Skin epidermis (tissue), 12 donors: Measurements from ENCODE around the gene LITAFD.
A peak's percentile ranks its signal among the peaks of the same experiment; 100 is the strongest.
"Not testable (repeated sequence)": the region's sequence is repeated elsewhere in the genome, so short reads cannot be mapped to it uniquely, and the experiment has no call there.

Source experiments
- H3K27ac ChIP-seq, 21 experiments: fragments of 200-600 bp; sonication (generic) in 11 of 21; one replicate each; pipeline ENCODE4 v1.5.0; 2020; ENCODE audit warnings: mild to moderate bottlenecking in 3 of 21, inconsistent platforms in 2 of 21, moderate library complexity in 2 of 21
- H3K4me3 ChIP-seq, 7 experiments: fragments of 200-600 bp; sonication (generic) in 2 of 7; one replicate each; pipeline ENCODE4 v1.5.0; 2020; ENCODE audit warnings: inconsistent platforms in 2 of 7, mild to moderate bottlenecking in 2 of 7, moderate library complexity in 1 of 7

Gene LITAFD

GRCh38 chr16:8882041-8882617 lies at the start of gene LITAFD:
LITAFD (plus strand) TSS chr16:8882351; CDS start chr16:8884356, 2,005 bp downstream.
- no peak within 1 kb of the TSS for H3K27ac ChIP-seq
- H3K4me3 ChIP-seq = no peak within 1 kb of the TSS

GRCh38 chr16:8832717-8833105 lies 49.4 kb upstream of the LITAFD start:
- Histone ChIP-seq H3K4me3 (no peak overlapping the region), H3K27ac (no peak overlapping the region)

GRCh38 chr16:8836797-8837196 lies 45.4 kb upstream of the LITAFD start:
- H3K4me3 ChIP-seq, H3K27ac ChIP-seq: not testable (repeated sequence)

DNA sequence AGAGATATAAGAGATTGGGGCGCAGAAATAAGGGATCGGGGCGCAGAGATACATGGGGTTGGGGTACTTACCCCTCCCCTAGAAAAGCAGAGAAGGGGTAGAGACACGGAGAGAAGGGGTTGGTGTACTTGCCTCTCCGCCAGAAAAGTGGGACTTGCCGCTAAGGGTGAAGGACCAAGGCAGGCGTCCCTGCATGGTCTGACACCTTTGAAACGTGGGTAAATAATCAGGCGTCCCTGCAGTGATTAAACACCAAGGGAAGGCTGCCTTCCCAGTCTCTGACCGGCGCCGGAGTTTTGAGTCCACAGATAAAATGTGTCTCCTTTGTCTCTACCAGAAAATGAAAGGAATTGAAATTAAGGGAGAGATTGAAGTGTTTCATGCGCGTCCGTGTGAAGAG lies 44.6 kb upstream of the LITAFD start:
- H3K4me3 ChIP-seq, H3K27ac ChIP-seq: not testable (repeated sequence)

DNA sequence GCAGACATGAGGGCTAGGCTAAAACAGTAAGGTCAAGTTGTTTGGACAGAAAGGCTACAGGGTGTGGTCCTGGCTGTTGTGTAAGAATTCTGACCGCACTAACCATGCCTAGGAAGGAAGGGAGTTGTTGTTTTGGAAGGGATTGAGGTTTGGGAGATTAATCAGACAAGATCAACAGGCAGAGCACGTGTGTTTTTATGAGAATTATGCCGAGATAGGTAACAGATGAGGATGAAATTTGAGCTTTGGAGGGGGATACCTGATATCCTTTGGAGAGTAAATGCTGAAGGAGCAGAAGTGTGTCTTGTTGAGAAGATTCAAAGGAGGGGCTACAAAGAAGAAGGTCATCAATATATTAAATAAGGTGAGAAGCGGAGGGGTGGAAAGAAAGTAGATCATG lies 40.1 kb upstream of the LITAFD start:
- H3K4me3 ChIP-seq = not testable (repeated sequence)
- H3K27ac ChIP-seq = peak overlapping the region in 1 of 21 experiments; percentile 43

DNA sequence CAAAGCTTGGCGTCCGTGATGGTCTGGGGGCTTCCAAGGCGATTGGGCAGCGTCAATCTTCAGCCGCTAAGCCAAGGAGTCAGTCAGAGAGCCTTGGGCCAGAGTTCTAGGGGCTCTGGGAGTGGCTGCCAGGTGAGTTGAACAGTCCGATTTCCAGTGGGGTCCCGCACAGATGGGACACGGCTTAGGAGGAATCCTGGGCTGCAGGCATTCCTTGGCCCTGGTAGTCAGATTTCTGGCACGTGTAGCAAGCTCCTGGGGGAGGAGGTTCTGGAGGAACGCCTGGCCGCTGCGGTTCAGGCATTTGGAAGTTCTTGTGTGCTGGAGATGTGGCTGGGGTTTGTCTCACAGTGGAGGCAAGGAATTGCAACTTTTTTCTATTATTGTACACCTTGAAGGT lies 38.9 kb upstream of the LITAFD start:
- not testable (repeated sequence) for H3K4me3 ChIP-seq, H3K27ac ChIP-seq

DNA sequence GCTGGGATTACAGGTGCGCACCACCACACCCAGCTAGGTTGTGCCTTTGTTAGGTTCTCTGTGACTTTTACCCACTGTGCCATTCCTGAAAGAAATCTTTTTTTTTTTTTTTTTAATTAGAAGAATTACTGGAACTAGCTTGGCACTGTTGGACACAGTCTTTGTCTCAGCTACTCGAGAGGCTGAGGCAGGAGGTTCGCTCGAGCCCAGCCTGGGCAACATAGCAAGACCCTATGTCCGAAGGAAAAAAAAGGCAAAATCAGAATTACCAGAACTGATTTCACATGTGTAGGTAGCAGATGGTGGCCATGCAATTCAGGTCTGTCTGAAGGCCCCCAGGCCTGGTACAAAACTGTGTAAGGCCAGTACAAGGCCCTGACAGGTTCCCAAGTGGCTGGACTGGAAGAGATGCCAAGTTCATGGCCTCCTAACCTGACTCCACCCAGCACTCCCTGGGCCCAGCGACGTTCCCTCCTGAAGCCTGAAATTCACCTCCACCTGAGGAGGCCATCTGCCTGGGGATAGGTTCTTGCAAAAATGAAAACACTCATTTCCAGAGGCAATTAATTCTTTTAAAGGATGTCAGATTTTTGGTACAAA lies 36.4 kb upstream of the LITAFD start:
- no peak overlapping the region for H3K4me3 ChIP-seq
- no peak overlapping the region for H3K27ac ChIP-seq

GRCh38 chr16:8846401-8846932 lies 35.7 kb upstream of the LITAFD start:
- H3K4me3 ChIP-seq = no peak overlapping the region
- no peak overlapping the region for H3K27ac ChIP-seq

- no peak overlapping the region for H3K27ac ChIP-seq
Measured at GRCh38 chr16:8847145-8847544, 35.0 kb upstream of the LITAFD start.

DNA sequence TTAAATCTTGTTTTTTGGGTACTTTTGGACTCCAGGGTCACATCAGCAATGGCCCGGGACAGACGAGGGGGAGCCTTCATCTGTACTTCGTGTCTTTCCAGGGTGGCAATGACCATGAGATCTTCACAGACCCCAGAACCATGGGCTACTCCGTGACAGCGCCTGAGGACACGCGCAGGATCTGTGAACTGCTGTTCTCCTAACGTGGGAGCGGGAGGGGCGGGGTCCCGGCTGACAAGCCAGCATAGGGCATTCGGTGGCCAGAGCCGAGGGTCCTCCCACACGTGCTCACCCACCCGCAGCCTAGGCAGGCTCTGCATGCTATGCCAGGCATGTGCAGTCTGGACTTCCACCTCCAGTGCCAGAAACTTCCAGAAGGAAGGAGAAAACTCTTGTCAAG lies 34.5 kb upstream of the LITAFD start:
- Histone ChIP-seq H3K27ac (no peak overlapping the region), H3K4me3 (no peak overlapping the region)

More at GRCh38 chr16:8847145-8847544, 35.0 kb upstream of the LITAFD start:
- H3K4me3 ChIP-seq = no peak overlapping the region

- peak overlapping the region in 5 of 21 experiments; percentile 2 to 31 (median 21) for H3K27ac ChIP-seq
- H3K4me3 ChIP-seq = no peak overlapping the region
Measured at GRCh38 chr16:8848231-8848938, 33.8 kb upstream of the LITAFD start.

- no peak overlapping the region for H3K4me3 ChIP-seq
- peak overlapping the region in 6 of 21 experiments; percentile 8 to 31 (median 14) for H3K27ac ChIP-seq
Measured at GRCh38 chr16:8848939-8849391, 33.2 kb upstream of the LITAFD start.

- H3K27ac ChIP-seq = peak overlapping the region in 10 of 21 experiments; percentile 8 to 77 (median 56)
- no peak overlapping the region for H3K4me3 ChIP-seq
Measured at GRCh38 chr16:8849411-8850011, 32.6 kb upstream of the LITAFD start.

- Histone ChIP-seq H3K27ac (peak overlapping the region in 16 of 21 experiments; percentile 8 to 77 (median 54)), H3K4me3 (no peak overlapping the region)
Measured at GRCh38 chr16:8850279-8850885, 31.8 kb upstream of the LITAFD start.

- Histone ChIP-seq H3K27ac (peak overlapping the region in 6 of 21 experiments; percentile 5 to 24 (median 13)), H3K4me3 (no peak overlapping the region)
Measured at GRCh38 chr16:8851761-8852403, 30.3 kb upstream of the LITAFD start.

- H3K4me3 ChIP-seq = no peak overlapping the region
- peak overlapping the region in 7 of 21 experiments; percentile 5 to 59 (median 44) for H3K27ac ChIP-seq
Measured at GRCh38 chr16:8852534-8852933, 29.6 kb upstream of the LITAFD start.

DNA sequence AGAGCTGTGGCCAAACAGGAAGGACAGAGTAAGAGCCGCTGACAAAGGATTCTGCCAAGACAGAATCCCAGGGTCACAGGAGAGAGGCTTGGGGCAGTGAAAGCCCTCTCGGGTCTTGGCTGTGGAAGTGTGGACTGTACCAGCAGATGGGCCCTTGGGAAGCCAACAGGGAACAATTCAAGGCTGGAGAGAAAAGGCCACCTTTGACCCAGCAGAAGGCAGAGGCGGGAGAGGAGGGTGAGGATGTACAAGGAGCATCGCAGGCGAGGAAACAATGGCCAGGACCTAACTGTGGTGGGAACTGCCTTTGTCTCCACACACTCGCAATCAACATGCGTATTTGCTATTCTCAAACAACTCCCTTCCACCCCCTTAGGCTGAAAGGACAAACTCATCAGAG lies 29.0 kb upstream of the LITAFD start:
- H3K4me3 ChIP-seq = no peak overlapping the region
- H3K27ac ChIP-seq = peak overlapping the region in 6 of 21 experiments; percentile 9 to 59 (median 38)

- H3K4me3 ChIP-seq = no peak overlapping the region
- peak overlapping the region in 3 of 21 experiments; percentile 8 to 59 (median 19) for H3K27ac ChIP-seq
Measured at GRCh38 chr16:8853611-8854010, 28.5 kb upstream of the LITAFD start.

DNA sequence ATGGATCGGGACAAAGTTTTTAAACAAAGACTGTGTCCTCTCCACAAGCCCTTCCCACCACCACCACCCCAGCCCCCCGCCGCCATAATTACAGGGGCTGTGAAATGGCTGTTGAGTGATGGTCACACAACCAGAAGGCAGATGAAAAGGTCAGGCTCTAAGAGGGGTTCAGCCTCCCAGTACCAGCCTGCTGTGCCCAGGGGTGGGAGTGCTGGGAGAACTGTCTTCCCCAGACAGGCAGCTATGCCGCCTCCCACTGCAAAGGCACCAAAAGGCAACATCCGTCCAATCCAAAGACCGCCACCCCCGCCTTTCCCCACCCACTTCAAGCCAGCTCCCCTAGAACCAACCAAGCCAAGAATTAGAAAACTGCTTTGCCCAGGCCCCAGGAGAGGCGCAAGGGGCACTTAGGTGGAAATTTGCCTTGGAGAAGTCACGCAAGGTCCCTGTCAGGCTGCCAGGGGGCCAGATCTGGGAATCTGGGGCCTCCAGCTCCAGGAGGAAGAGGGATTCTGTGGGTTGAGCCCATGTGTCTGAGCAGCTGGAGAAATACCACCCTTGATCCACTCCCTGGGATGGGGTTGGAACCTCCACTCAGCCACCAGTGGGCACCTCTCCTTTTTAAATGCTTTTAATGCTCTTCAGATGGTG lies 27.7 kb upstream of the LITAFD start:
- Histone ChIP-seq H3K27ac (no peak overlapping the region), H3K4me3 (no peak overlapping the region)
